GM12878 (cell line): ENCODE measurements around the gene FRMD3. TPM values are rescaled to one million over a fixed set of nuclear protein-coding genes. Genes with fewer than 3 reads are reported as not detected.
A peak's percentile ranks its signal among the peaks of the same experiment; 100 is the strongest.

Source experiments
- ATAC-seq: fragments of 200-7000 bp; cut with Tn5 transposase; 3 replicates; pipeline ENCODE4 v1.9.1; 2020; ENCODE audit warnings: mild to moderate bottlenecking, moderate library complexity
- BruUV-seq: library from RNA; stranded (reverse); fragments of 400-500 nt; replicated peaks from 2 replicates; lab custom pipeline; 2021; lab: Mats Ljungman, UMichigan
- CTCF ChIA-PET: fragments of 300-600 bp; sonication (Branson Sonifier 250); formaldehyde crosslinking; extraction: SDS; loops from one replicate; lab custom pipeline; 2021; ENCODE audit warnings: inconsistent platforms; lab: Yijun Ruan, JAX
- POLR2A ChIA-PET: fragments of 350-600 bp; formaldehyde crosslinking; extraction: SDS; loops from one replicate; lab custom pipeline; 2021; ENCODE audit warnings: inconsistent platforms; lab: Charles Lee
- RAD21 ChIA-PET: fragments of 300-600 bp; sonication (Branson Sonifier 250); formaldehyde crosslinking; loops from one replicate; lab custom pipeline; 2023; ENCODE audit warnings: antibody characterized with exemption; ENCODE audit not compliant: unreplicated experiment; lab: Charles Lee
- SMC1A ChIA-PET: fragments of 300-600 bp; sonication (Branson Sonifier 250); formaldehyde crosslinking; loops from one replicate; lab custom pipeline; 2023; ENCODE audit not compliant: unreplicated experiment, uncharacterized antibody; lab: Charles Lee
- DNase-seq: peaks from one replicate; pipeline ENCODE4 v3.0.0-alpha.2; 2011; ENCODE audit warnings: low read depth, low spot score
- FAIRE-seq: peaks from 3 replicates; lab custom pipeline; 2011; peaks lifted over from hg19 to GRCh38; lab: Jason Lieb, UNC
- H2AFZ ChIP-seq: 2 replicates; pipeline ENCODE4 v1.6.0; 2011; ENCODE audit warnings: low read depth, low read length, control low read depth; ENCODE audit not compliant: control insufficient read depth
- H3K27ac ChIP-seq: 2 replicates; pipeline ENCODE4 v1.5.1; 2011; ENCODE audit warnings: control low read depth; ENCODE audit not compliant: control insufficient read depth, insufficient read depth
- H3K27me3 ChIP-seq, 2 experiments: replicated peaks in 1 of 2; 2 replicates each; pipeline versions ENCODE4 v1.6.0 to v1.6.1; 2011; ENCODE audit warnings: low read length in 1 of 2; ENCODE audit not compliant: control insufficient read depth in 2 of 2, insufficient read depth in 2 of 2
- H3K36me3 ChIP-seq, 2 experiments: 2 replicates each; pipeline ENCODE4 v1.5.1; 2011; ENCODE audit warnings: low read length in 1 of 2; ENCODE audit not compliant: control insufficient read depth in 2 of 2, insufficient read depth in 2 of 2
- H3K4me1 ChIP-seq: 2 replicates; pipeline ENCODE4 v1.6.1; 2011; ENCODE audit warnings: mild to moderate bottlenecking, low read length, moderate library complexity, mixed read lengths; ENCODE audit not compliant: control insufficient read depth, insufficient read depth
- H3K4me2 ChIP-seq: 2 replicates; pipeline ENCODE4 v1.6.0; 2011; ENCODE audit warnings: control low read depth; ENCODE audit not compliant: control insufficient read depth, insufficient read depth
- H3K4me3 ChIP-seq: fragments of 200-600 bp; sonication (generic); 2 replicates; pipeline ENCODE4 v1.5.1; 2016
- H3K79me2 ChIP-seq: 2 replicates; pipeline ENCODE4 v1.6.0; 2011; ENCODE audit warnings: low read length; ENCODE audit not compliant: control insufficient read depth, insufficient read depth
- H3K9ac ChIP-seq: 2 replicates; pipeline ENCODE4 v1.8.0; 2011; ENCODE audit warnings: low read length, control low read depth, mixed read lengths; ENCODE audit not compliant: control insufficient read depth, insufficient read depth
- H3K9me3 ChIP-seq: replicated peaks from 3 replicates; pipeline ENCODE4 v1.5.1; 2011; ENCODE audit warnings: mild to moderate bottlenecking, low read length; ENCODE audit not compliant: control insufficient read depth, insufficient read depth
- H4K20me1 ChIP-seq: 2 replicates; pipeline ENCODE4 v1.6.0; 2011; ENCODE audit not compliant: control insufficient read depth, insufficient read depth
- ZBTB40 ChIP-seq: fragments of 450-650 bp; IDR thresholded peaks from 2 replicates; pipeline ENCODE4 v1.6.1; 2016; ENCODE audit warnings: mild to moderate bottlenecking, moderate library complexity, borderline replicate concordance
- ZNF274 ChIP-seq: IDR thresholded peaks from one replicate; pipeline ENCODE4 v1.8.0; 2011; ENCODE audit not compliant: insufficient read length, insufficient read depth
- ZNF592 ChIP-seq: fragments of 450-650 bp; IDR thresholded peaks from 2 replicates; pipeline ENCODE4 v1.6.1; 2017; ENCODE audit warnings: mild to moderate bottlenecking, moderate library complexity
- WGBS: methylation state at CpG from one replicate; pipeline ENCODE4 v1.1.6; 2016; ENCODE audit warnings: low lambda C conversion rate; ENCODE audit not compliant: insufficient replicate concordance, insufficient coverage; ENCODE audit errors: missing lambda C conversion rate; 5-methylcytosine and 5-hydroxymethylcytosine counted together
- in situ Hi-C: fragments of 300-500 bp; cut with MboI; formaldehyde crosslinking; loops from 9 replicates; pipeline ENCODE4 v1.14.3; 2018; ENCODE audit warnings: mixed read lengths
- intact Hi-C: fragments of 100-400 bp; cut with micrococcal nuclease; formaldehyde crosslinking; loops from one replicate; pipeline ENCODE4 v1.14.2; 2022; ENCODE audit not compliant: unreplicated experiment
- polyA plus RNA-seq, 11 experiments: library from polyadenylated mRNA; depleted of rRNA in 4 of 11; unstranded in 6 of 11; stranded (reverse) in 5 of 11; fragments of >200 nt; fragmentation: Nextera tagmentation in 4 of 11; fragmentation: Illumina TruSeq in 1 of 11; extraction: Ambion mirVana in 4 of 11; extraction: Trizol in 1 of 11; gene quantifications; 1 replicate in 1 of 11; 2 replicates in 10 of 11; pipeline versions ENCODE4 v1.2.1 to v1.2.3, GENCODE V29; 2011 to 2016; ENCODE audit warnings: inconsistent platforms in 2 of 11, missing spikeins in 2 of 11, low read depth in 1 of 11
- total RNA-seq, 4 experiments: library from RNA; depleted of rRNA in 3 of 4; stranded (reverse); fragments of >200 nt in 3 of 4; fragmentation: Illumina TruSeq in 1 of 4; extraction: Trizol in 1 of 4; gene quantifications; 2 replicates each; pipeline versions ENCODE4 v1.2.1 to v1.2.3, GENCODE V29; 2013 to 2021

The FRMD3 gene
- total and polyA plus RNA-seq, 10 of the 15 experiments (the other 5 are each of a cell fraction or from before 2014, with no cell fraction given): 0.04 to 0.68 (median 0.21) TPM; not detected in 1

GRCh38 chr9:83472221-83472665 lies 66.0 kb downstream of the FRMD3 start:
- intact Hi-C loops (no loop called here), in situ Hi-C loops (no loop called here)
- ATAC-seq (no peak), DNase-seq (no peak), FAIRE-seq (no peak)
- ChIA-PET RAD21 (no interaction called here), CTCF (interaction anchor here (1.2 kb wide), 1 partner anchor 40 kb away, joined by 3 read pairs; no protein-coding TSS in a partner anchor), SMC1A (interaction anchor here (1.0 to 1.5 kb wide), 3 partner anchors 11 to 137 kb away, joined by 3 to 5 read pairs (median 4); no protein-coding TSS in a partner anchor), POLR2A (no interaction called here)
- Histone ChIP-seq H2AFZ (no peak overlapping the region), H3K27ac (no peak overlapping the region), H3K9ac (no peak overlapping the region), H3K4me3 (no peak overlapping the region), H3K27me3 (no peaks in the 10 kb centered on the region), H3K4me1 (peaks cover 12% of the 10 kb centered on the region; the same call in 1 of the 2 replicates), H4K20me1 (no peaks in the 10 kb centered on the region), H3K4me2 (0 out of 2 replicates have a peak overlapping the region, but pooled peaks have one; percentile 99), H3K79me2 (no peaks in the 10 kb centered on the region), H3K9me3 (no peaks in the 10 kb centered on the region), H3K36me3 (no peaks in the 10 kb centered on the region)
- no TSS peak for BruUV-seq
- 48% methylated on average over 4 of the region's 4 CpGs for WGBS
- TF ChIP-seq ZBTB40 (no peak), ZNF592 (no peak), ZNF274 (no peak)
